Activated CD4-positive, alpha-beta T cell treated with anti-CD3 and anti-CD28 coated beads, Interleukin-2, amount 10 ng/mL, durations not matched to agents 7 days and 5 days (primary cell): ENCODE measurements around the gene METTL6. TPM values are rescaled to one million over a fixed set of nuclear protein-coding genes. Genes with fewer than 3 reads are reported as not detected.
"Not testable (repeated sequence)": the region's sequence is repeated elsewhere in the genome, so short reads cannot be mapped to it uniquely, and the experiment has no call there.

Experiments
- CTCF ChIA-PET: fragments of 350-600 bp; sonication (Branson Sonifier 250); formaldehyde crosslinking; loops from one replicate; lab custom pipeline; 2021; ENCODE audit warnings: antibody characterized with exemption; lab: Charles Lee
- POLR2A ChIA-PET: fragments of 350-600 bp; sonication (Branson Sonifier 250); formaldehyde crosslinking; loops from one replicate; lab custom pipeline; 2021; ENCODE audit warnings: antibody characterized with exemption; lab: Charles Lee
- DNase-seq: peaks from one replicate; pipeline ENCODE4 v3.0.0-alpha.2; 2020
- H3K27ac Mint-ChIP-seq: one replicate; pipeline ENCODE4 v1.8.0; 2021; ENCODE audit warnings: mild to moderate bottlenecking, moderate library complexity, mixed read lengths
- H3K27me3 Mint-ChIP-seq: one replicate; pipeline ENCODE4 v1.8.0; 2021; ENCODE audit warnings: mixed read lengths
- H3K36me3 Mint-ChIP-seq: one replicate; pipeline ENCODE4 v1.8.0; 2021; ENCODE audit warnings: low read depth, mixed read lengths
- H3K4me1 Mint-ChIP-seq: one replicate; pipeline ENCODE4 v1.8.0; 2021; ENCODE audit warnings: mixed read lengths
- H3K4me3 Mint-ChIP-seq: one replicate; pipeline ENCODE4 v1.8.0; 2021; ENCODE audit warnings: mild to moderate bottlenecking, moderate library complexity, mixed read lengths
- H3K9me3 Mint-ChIP-seq: one replicate; pipeline ENCODE4 v1.8.0; 2021; ENCODE audit warnings: mixed read lengths
- total RNA-seq, 2 experiments: library from RNA; stranded (reverse); gene quantifications; one replicate each; pipeline ENCODE4 v1.2.3, GENCODE V29; 2021

The METTL6 gene
- total RNA-seq, 2 experiments from 2014 or later: 15.8 to 19.4 TPM

GRCh38 chr3:15456915-15457314 is 29.6 kb upstream of the METTL6 start:
- CTCF ChIA-PET: interaction anchor here (1.9 kb wide), 1 partner anchor 9 kb away, joined by 4 read pairs; no protein-coding TSS in a partner anchor
- H3K27ac Mint-ChIP-seq, H3K9me3 Mint-ChIP-seq, H3K27me3 Mint-ChIP-seq, H3K4me3 Mint-ChIP-seq, POLR2A ChIA-PET, H3K36me3 Mint-ChIP-seq, DNase-seq: not testable (repeated sequence)
- H3K4me1 Mint-ChIP-seq: peaks cover 21% of the 10 kb centered on the region

DNA sequence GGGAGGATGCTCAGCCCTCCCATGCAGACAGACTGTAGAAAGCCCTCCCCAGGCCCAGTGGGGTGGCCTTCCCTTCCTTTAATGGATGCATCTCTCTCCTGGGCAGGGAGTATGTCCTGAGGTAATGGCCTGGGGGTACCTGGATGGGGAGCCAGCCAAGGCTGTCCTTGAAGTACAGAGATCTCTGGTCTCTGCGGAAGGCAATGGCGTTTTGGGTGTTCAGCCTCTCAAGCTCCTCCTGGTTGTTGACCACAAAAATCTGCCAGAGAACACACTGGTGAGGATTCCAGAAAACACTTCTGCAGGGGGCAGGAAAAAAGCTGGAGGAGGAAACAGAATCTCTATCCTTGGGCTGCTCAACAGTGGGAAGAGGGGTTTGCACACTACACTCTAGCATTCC is 29.0 kb upstream of the METTL6 start:
- CTCF ChIA-PET: interaction anchor here (1.9 kb wide), 1 partner anchor 10 kb away, joined by 4 read pairs; no protein-coding TSS in a partner anchor
- H3K27ac Mint-ChIP-seq: no peak overlapping the region
- no peak overlapping the region for H3K4me3 Mint-ChIP-seq
- no peak for DNase-seq
- peaks cover 18% of the 10 kb centered on the region for H3K4me1 Mint-ChIP-seq
- peaks cover 4% of the 10 kb centered on the region for H3K36me3 Mint-ChIP-seq
- H3K9me3 Mint-ChIP-seq: peaks cover 3% of the 10 kb centered on the region
- H3K27me3 Mint-ChIP-seq: no peaks in the 10 kb centered on the region
- POLR2A ChIA-PET: no interaction called here

GRCh38 chr3:15455756-15456155 is 28.4 kb upstream of the METTL6 start:
- H3K27ac Mint-ChIP-seq: no peak overlapping the region
- ChIA-PET POLR2A (no interaction called here), CTCF (interaction anchor here (1.9 kb wide), 1 partner anchor 11 kb away, joined by 4 read pairs; no protein-coding TSS in a partner anchor)
- no peaks in the 10 kb centered on the region for H3K27me3 Mint-ChIP-seq
- peaks cover 12% of the 10 kb centered on the region for H3K4me1 Mint-ChIP-seq
- no peak for DNase-seq
- H3K36me3 Mint-ChIP-seq: peaks cover 4% of the 10 kb centered on the region
- H3K9me3 Mint-ChIP-seq: peaks cover 3% of the 10 kb centered on the region
- H3K4me3 Mint-ChIP-seq: no peak overlapping the region

GRCh38 chr3:15454965-15455364 is 27.6 kb upstream of the METTL6 start:
- no peak overlapping the region for H3K27ac Mint-ChIP-seq
- POLR2A ChIA-PET: no interaction called here
- H3K4me1 Mint-ChIP-seq: peaks cover 4% of the 10 kb centered on the region
- peaks cover 7% of the 10 kb centered on the region for H3K36me3 Mint-ChIP-seq
- peaks cover 3% of the 10 kb centered on the region for H3K9me3 Mint-ChIP-seq
- no peak for DNase-seq
- no peaks in the 10 kb centered on the region for H3K27me3 Mint-ChIP-seq
- H3K4me3 Mint-ChIP-seq: no peak overlapping the region
- CTCF ChIA-PET: interaction anchor here (1.0 to 1.9 kb wide), 2 partner anchors 11 to 16 kb away, joined by 3 to 4 read pairs; no protein-coding TSS in a partner anchor

- ChIA-PET CTCF (interaction anchor here (1.0 to 1.5 kb wide), 2 partner anchors 13 to 17 kb away, joined by 3 to 6 read pairs; no protein-coding TSS in a partner anchor), POLR2A (no interaction called here)
- Mint-ChIP-seq H3K27me3 (no peaks in the 10 kb centered on the region), H3K4me1 (peaks cover 6% of the 10 kb centered on the region), H3K27ac (no peak overlapping the region), H3K4me3 (no peak overlapping the region), H3K9me3 (peaks cover 3% of the 10 kb centered on the region), H3K36me3 (peaks cover 7% of the 10 kb centered on the region)
- no peak for DNase-seq
Measured at GRCh38 chr3:15453991-15454625, 26.8 kb upstream of the METTL6 start.

GRCh38 chr3:15453501-15453900 is 26.2 kb upstream of the METTL6 start:
- peaks cover 7% of the 10 kb centered on the region for H3K36me3 Mint-ChIP-seq
- H3K27me3 Mint-ChIP-seq: no peaks in the 10 kb centered on the region
- ChIA-PET CTCF (interaction anchor here (1.0 to 1.5 kb wide), 2 partner anchors 13 to 15 kb away, joined by 3 to 6 read pairs; no protein-coding TSS in a partner anchor), POLR2A (no interaction called here)
- DNase-seq: no peak
- H3K4me3 Mint-ChIP-seq: no peak overlapping the region
- H3K27ac Mint-ChIP-seq: no peak overlapping the region
- peaks cover 3% of the 10 kb centered on the region for H3K9me3 Mint-ChIP-seq
- peaks cover 6% of the 10 kb centered on the region for H3K4me1 Mint-ChIP-seq

GRCh38 chr3:15452961-15453360 is 25.6 kb upstream of the METTL6 start:
- Mint-ChIP-seq H3K36me3 (peaks cover 4% of the 10 kb centered on the region), H3K27me3 (no peaks in the 10 kb centered on the region), H3K4me1 (peaks cover 2% of the 10 kb centered on the region), H3K27ac (no peak overlapping the region), H3K4me3 (no peak overlapping the region), H3K9me3 (no peaks in the 10 kb centered on the region)
- CTCF ChIA-PET: interaction anchor here (1.0 to 1.5 kb wide), 2 partner anchors 14 to 16 kb away, joined by 3 to 6 read pairs; no protein-coding TSS in a partner anchor
- DNase-seq: no peak
- POLR2A ChIA-PET: no interaction called here

DNA sequence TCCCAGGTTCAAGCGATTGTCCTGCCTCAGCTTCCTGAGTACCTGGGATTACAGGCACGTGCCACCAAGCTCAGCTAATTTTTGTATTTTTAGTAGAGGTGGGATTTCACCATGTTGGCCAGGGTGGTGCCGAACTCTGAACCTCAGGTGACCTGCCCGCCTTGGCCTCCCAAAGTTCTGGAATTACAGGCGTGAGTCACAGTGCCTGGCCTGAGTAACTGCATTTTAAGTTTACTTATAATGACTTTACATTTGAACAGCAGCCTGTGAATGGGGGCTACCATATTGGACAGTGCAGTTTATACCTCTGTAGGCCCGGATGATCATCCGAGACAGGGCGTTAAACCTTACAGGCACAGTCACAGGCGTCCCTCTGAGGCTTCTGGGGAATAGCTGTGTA is 24.8 kb upstream of the METTL6 start:
- DNase-seq: no peak
- Mint-ChIP-seq H3K27ac (no peak overlapping the region), H3K4me1 (peaks cover 2% of the 10 kb centered on the region), H3K36me3 (peaks cover 4% of the 10 kb centered on the region), H3K27me3 (no peaks in the 10 kb centered on the region), H3K4me3 (no peak overlapping the region), H3K9me3 (no peaks in the 10 kb centered on the region)
- POLR2A ChIA-PET: no interaction called here
- CTCF ChIA-PET: interaction anchor here (0.6 kb wide), 1 partner anchor 24 kb away, joined by 3 read pairs; no protein-coding TSS in a partner anchor

DNA sequence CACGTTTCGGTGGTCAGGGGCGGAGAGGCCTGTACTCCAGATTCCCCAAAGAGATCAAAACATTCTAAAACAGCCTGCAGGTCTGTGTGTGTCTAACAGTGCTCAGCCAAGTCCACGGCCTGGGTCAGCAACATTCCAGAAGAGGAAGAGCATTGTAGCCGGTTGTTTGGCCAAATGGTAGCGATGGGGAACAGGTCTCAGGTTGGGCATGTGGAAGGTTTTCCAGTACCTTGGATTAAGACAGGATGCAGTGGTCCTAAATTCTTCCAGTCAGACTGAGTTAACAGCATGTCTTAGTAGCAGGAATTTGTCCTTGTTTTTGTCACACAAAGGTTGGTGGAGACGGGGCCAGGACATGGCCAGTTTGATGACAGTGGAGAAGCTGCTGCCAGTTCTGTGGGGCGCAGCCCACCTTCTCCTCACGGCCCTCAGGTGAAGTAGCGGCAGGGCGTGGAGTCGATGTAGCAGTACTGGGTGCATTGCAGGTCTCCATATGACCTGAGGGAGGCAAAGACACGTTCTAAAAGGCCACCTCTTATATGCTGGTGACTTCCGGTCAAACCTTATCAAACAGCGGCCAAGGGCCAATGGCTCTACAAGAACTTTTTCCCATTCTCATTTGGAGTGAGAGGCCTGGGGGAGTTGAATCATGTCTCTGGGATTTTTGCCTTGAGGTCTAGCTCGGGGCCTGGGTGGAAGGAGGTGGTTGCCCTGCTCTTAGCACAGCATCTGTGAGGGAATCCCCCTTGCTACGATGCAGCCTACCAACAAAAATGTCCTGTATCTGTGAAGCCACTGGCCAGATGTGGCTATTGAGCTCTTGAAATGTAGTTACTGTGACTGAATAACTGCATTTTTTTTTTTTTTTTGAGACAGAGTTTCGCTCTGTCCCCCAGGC is 24.1 kb upstream of the METTL6 start:
- POLR2A ChIA-PET: no interaction called here
- no peak overlapping the region for H3K4me3 Mint-ChIP-seq
- no peaks in the 10 kb centered on the region for H3K27me3 Mint-ChIP-seq
- no peak overlapping the region for H3K27ac Mint-ChIP-seq
- H3K36me3 Mint-ChIP-seq: peaks cover 4% of the 10 kb centered on the region
- DNase-seq: no peak
- no peaks in the 10 kb centered on the region for H3K9me3 Mint-ChIP-seq
- CTCF ChIA-PET: interaction anchor here (0.6 to 1.2 kb wide), 5 partner anchors 21 to 176 kb away, joined by 3 to 5 read pairs (median 3); no protein-coding TSS in a partner anchor
- H3K4me1 Mint-ChIP-seq: peaks cover 2% of the 10 kb centered on the region

GRCh38 chr3:15450438-15451215 is 23.3 kb upstream of the METTL6 start:
- no peaks in the 10 kb centered on the region for H3K9me3 Mint-ChIP-seq
- no peak overlapping the region for H3K27ac Mint-ChIP-seq
- no peak for DNase-seq
- H3K4me1 Mint-ChIP-seq: peaks cover 2% of the 10 kb centered on the region
- H3K4me3 Mint-ChIP-seq: no peak overlapping the region
- H3K27me3 Mint-ChIP-seq: no peaks in the 10 kb centered on the region
- peaks cover 6% of the 10 kb centered on the region for H3K36me3 Mint-ChIP-seq
- ChIA-PET CTCF (interaction anchor here (1.1 to 1.2 kb wide), 2 partner anchors 20 to 175 kb away, joined by 3 read pairs; no protein-coding TSS in a partner anchor), POLR2A (no interaction called here)

- Mint-ChIP-seq H3K27me3 (no peaks in the 10 kb centered on the region), H3K4me1 (peaks cover 2% of the 10 kb centered on the region), H3K9me3 (no peaks in the 10 kb centered on the region), H3K4me3 (no peak overlapping the region), H3K36me3 (peaks cover 12% of the 10 kb centered on the region), H3K27ac (no peak overlapping the region)
- DNase-seq: no peak
- ChIA-PET POLR2A (no interaction called here), CTCF (interaction anchor here (1.6 kb wide), 1 partner anchor 19 kb away, joined by 3 read pairs; no protein-coding TSS in a partner anchor)
Measured at GRCh38 chr3:15449489-15450224, 22.3 kb upstream of the METTL6 start.
